Hepatocyte (in vitro differentiated cells): ENCODE data around the gene FECH. TPM values are rescaled to one million over a fixed set of nuclear protein-coding genes. Genes with fewer than 3 reads are reported as not detected.

ENCODE experiments used
- DNase-seq: peaks from one replicate; pipeline ENCODE4 v3.0.0-alpha.2; 2016; ENCODE audit warnings: low spot score
- H2AFZ ChIP-seq: fragments of 200-600 bp; sonication (generic); 2 replicates; pipeline ENCODE4 v1.6.0; 2016; ENCODE audit warnings: antibody characterized with exemption, mild to moderate bottlenecking
- H3K27ac ChIP-seq: fragments of 200-600 bp; sonication (generic); 2 replicates; pipeline ENCODE4 v1.5.1; 2016; ENCODE audit warnings: mild to moderate bottlenecking
- H3K27me3 ChIP-seq: fragments of 200-600 bp; sonication (generic); 2 replicates; pipeline ENCODE4 v1.6.1; 2016
- H3K36me3 ChIP-seq: fragments of 200-600 bp; sonication (generic); replicated peaks from 2 replicates; pipeline ENCODE4 v1.5.1; 2016; ENCODE audit warnings: low read depth; ENCODE audit not compliant: insufficient read depth
- H3K4me1 ChIP-seq: fragments of 200-600 bp; sonication (generic); 2 replicates; pipeline ENCODE4 v1.5.1; 2016; ENCODE audit warnings: mild to moderate bottlenecking, moderate library complexity; ENCODE audit not compliant: insufficient read depth
- H3K4me2 ChIP-seq: fragments of 200-600 bp; sonication (generic); 2 replicates; pipeline ENCODE4 v1.6.0; 2016
- H3K4me3 ChIP-seq: fragments of 200-600 bp; sonication (generic); 2 replicates; pipeline ENCODE4 v1.5.1; 2016; ENCODE audit warnings: mild to moderate bottlenecking
- H3K79me2 ChIP-seq: fragments of 200-600 bp; sonication (generic); 2 replicates; pipeline ENCODE4 v1.6.0; 2017; ENCODE audit warnings: mild to moderate bottlenecking
- H3K9me2 ChIP-seq: fragments of 200-600 bp; sonication (generic); replicated peaks from 2 replicates; pipeline ENCODE4 v1.6.0; 2017; ENCODE audit warnings: mild to moderate bottlenecking; ENCODE audit not compliant: insufficient read depth
- H3K9me3 ChIP-seq: fragments of 200-600 bp; sonication (generic); 2 replicates; pipeline ENCODE4 v1.5.1; 2016; ENCODE audit warnings: low read depth, mild to moderate bottlenecking
- H4K20me1 ChIP-seq: fragments of 200-600 bp; sonication (generic); 2 replicates; pipeline ENCODE4 v1.6.0; 2016; ENCODE audit warnings: mild to moderate bottlenecking; ENCODE audit not compliant: insufficient read depth, poor library complexity, severe bottlenecking
- EZH2 ChIP-seq: fragments of 200-600 bp; sonication (generic); IDR thresholded peaks from 2 replicates; pipeline ENCODE4 v1.6.1; 2016; ENCODE audit warnings: antibody characterized with exemption, mild to moderate bottlenecking, borderline replicate concordance
- EZH2phosphoT487 ChIP-seq: fragments of 200-600 bp; sonication (generic); IDR thresholded peaks from one replicate; pipeline ENCODE4 v1.6.1; 2018; ENCODE audit warnings: antibody characterized with exemption, mild to moderate bottlenecking, low read depth, moderate library complexity; ENCODE audit not compliant: unreplicated experiment, severe bottlenecking
- WGBS: methylation state at CpG from one replicate; pipeline ENCODE4 v1.1.6; 2016; ENCODE audit warnings: low lambda C conversion rate; ENCODE audit errors: missing lambda C conversion rate; 5-methylcytosine and 5-hydroxymethylcytosine counted together
- polyA plus RNA-seq: library from polyadenylated mRNA; unstranded; fragments of >200 nt; fragmentation: Nextera tagmentation; extraction: Ambion mirVana; gene quantifications from 2 replicates; pipeline ENCODE4 v1.2.1, GENCODE V29; 2016
- total RNA-seq: library from RNA; depleted of rRNA; stranded (reverse); fragments of >200 nt; gene quantifications from 2 replicates; pipeline ENCODE4 v1.2.3, GENCODE V29; 2014
- TF ChIP-seq, protein P1 (sequence below): fragments of 200-600 bp; sonication (generic); IDR thresholded peaks from 2 replicates; pipeline ENCODE4 v1.5.1; 2016; ENCODE audit warnings: antibody characterized with exemption, mild to moderate bottlenecking; ENCODE audit not compliant: poor library complexity

Gene FECH
- total and polyA plus RNA-seq, 2 experiments from 2014 or later = 14.5 to 19.3 TPM

DNA sequence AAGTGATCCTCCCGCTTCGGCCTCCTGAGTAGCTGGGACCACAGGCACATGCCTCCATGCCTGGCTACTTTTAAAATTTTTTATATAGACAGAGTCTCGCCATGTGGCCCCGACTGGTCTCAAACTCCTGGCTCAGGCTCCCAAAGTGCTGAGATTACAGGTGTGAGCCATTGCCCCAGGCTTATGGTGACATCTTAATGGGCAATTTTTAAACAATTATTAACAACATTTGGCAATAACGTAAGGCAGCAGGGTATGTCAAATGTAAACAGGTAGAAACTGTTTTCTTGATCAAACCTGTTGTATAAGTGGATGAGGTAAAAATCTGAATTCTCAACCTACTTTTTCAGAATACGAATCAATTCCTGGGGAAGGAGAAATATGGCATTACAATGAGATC lies 11.0 kb downstream of the FECH start:
- Histone ChIP-seq H3K36me3 (no peaks in the 10 kb centered on the region), H3K9me2 (no peaks in the 10 kb centered on the region), H3K79me2 (no peaks in the 10 kb centered on the region), H3K4me3 (no peak overlapping the region), H3K4me1 (no peaks in the 10 kb centered on the region), H3K4me2 (no peak overlapping the region), H3K9me3 (no peaks in the 10 kb centered on the region), H3K27ac (no peak overlapping the region), H3K27me3 (no peaks in the 10 kb centered on the region), H4K20me1 (no peaks in the 10 kb centered on the region), H2AFZ (no peak overlapping the region)
- TF ChIP-seq EZH2 = no peak
- TF ChIP-seq EZH2phosphoT487 = no peak
- TF ChIP-seq, protein P1, sequence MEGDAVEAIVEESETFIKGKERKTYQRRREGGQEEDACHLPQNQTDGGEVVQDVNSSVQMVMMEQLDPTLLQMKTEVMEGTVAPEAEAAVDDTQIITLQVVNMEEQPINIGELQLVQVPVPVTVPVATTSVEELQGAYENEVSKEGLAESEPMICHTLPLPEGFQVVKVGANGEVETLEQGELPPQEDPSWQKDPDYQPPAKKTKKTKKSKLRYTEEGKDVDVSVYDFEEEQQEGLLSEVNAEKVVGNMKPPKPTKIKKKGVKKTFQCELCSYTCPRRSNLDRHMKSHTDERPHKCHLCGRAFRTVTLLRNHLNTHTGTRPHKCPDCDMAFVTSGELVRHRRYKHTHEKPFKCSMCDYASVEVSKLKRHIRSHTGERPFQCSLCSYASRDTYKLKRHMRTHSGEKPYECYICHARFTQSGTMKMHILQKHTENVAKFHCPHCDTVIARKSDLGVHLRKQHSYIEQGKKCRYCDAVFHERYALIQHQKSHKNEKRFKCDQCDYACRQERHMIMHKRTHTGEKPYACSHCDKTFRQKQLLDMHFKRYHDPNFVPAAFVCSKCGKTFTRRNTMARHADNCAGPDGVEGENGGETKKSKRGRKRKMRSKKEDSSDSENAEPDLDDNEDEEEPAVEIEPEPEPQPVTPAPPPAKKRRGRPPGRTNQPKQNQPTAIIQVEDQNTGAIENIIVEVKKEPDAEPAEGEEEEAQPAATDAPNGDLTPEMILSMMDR = no peak
- no peak for DNase-seq
- 79% methylated on average over 6 of the region's 6 CpGs for WGBS

DNA sequence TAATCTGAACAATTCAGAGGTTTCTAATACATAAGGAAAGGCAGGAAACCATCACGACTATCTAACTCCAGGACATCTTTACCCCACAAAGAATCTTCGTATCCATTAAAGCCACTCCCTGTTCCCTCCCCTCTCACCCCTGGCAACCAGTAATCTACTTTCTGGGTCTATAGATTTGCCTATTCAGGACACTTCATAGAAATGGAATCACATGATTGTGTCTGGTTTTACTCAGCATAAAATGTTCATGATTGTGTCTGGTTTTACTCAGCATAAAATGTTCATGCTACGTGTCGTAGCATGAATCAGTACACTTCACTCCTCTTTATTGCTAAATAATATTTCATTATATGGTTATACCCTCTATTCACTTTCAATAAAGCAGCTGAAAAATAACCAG lies 11.6 kb downstream of the FECH start:
- Histone ChIP-seq H4K20me1 (no peaks in the 10 kb centered on the region), H3K79me2 (no peaks in the 10 kb centered on the region), H3K9me2 (no peaks in the 10 kb centered on the region), H3K27ac (no peak overlapping the region), H3K4me1 (no peaks in the 10 kb centered on the region), H3K36me3 (no peaks in the 10 kb centered on the region), H3K4me3 (no peak overlapping the region), H3K27me3 (no peaks in the 10 kb centered on the region), H2AFZ (no peak overlapping the region), H3K4me2 (no peak overlapping the region), H3K9me3 (no peaks in the 10 kb centered on the region)
- TF ChIP-seq, protein P1 = no peak
- TF ChIP-seq EZH2phosphoT487 (no peak), EZH2 (no peak)
- WGBS = 65% methylated on average over 4 of the region's 4 CpGs
- DNase-seq = no peak

DNA sequence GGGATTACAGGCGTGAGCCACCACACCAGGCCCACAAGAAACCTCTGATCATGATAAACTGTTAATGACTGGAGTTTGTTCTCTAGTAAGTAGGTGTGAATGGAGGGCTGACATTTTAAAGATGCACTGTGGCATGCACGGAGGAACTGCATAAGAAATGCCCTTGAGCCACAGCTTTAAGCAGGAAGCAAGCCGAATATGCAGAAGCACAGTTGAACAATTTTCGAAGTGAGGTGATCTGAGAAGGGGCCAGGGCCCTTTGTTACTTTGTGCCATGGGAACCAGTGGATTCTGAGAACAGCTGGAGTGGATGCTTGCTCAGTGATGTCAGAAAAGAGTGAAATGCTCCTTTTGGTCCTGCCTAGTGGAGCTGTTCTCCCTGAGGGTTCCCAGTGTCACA lies 16.3 kb downstream of the FECH start:
- H3K27ac ChIP-seq = no peak overlapping the region
- H4K20me1 ChIP-seq = no peaks in the 10 kb centered on the region
- H3K27me3 ChIP-seq = no peaks in the 10 kb centered on the region
- H3K9me3 ChIP-seq = no peaks in the 10 kb centered on the region
- H3K9me2 ChIP-seq = no peaks in the 10 kb centered on the region
- no peaks in the 10 kb centered on the region for H3K79me2 ChIP-seq
- no peaks in the 10 kb centered on the region for H3K4me1 ChIP-seq
- no peak for TF ChIP-seq EZH2phosphoT487
- TF ChIP-seq EZH2 = no peak
- TF ChIP-seq, protein P1 = no peak
- WGBS = 94% methylated on average over 4 of the region's 4 CpGs
- H2AFZ ChIP-seq = no peak overlapping the region
- no peak overlapping the region for H3K4me2 ChIP-seq
- no peak overlapping the region for H3K4me3 ChIP-seq
- no peaks in the 10 kb centered on the region for H3K36me3 ChIP-seq
- no peak for DNase-seq

DNA sequence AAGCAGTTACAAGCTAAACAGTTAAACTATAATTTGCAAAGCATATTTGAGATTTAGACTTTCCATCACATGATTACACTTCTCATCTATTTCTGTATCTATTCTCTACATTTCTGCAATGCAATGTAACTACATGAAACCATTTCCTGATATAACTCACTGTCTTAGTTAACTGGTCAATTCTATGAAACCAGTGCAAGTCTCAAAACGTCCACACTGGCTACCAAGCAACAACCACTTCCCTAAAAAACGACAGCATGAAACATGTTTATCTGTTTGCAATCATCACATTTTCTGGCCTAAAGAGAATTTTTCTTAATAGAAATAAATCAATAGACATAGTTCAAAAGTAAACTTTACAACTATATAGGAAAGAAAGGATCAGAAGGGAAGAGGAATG lies 17.4 kb downstream of the FECH start:
- Histone ChIP-seq H3K27me3 (no peaks in the 10 kb centered on the region), H3K79me2 (no peaks in the 10 kb centered on the region), H3K4me3 (no peak overlapping the region), H3K4me1 (no peaks in the 10 kb centered on the region), H4K20me1 (no peaks in the 10 kb centered on the region), H3K27ac (no peak overlapping the region), H3K9me3 (no peaks in the 10 kb centered on the region), H3K36me3 (no peaks in the 10 kb centered on the region), H2AFZ (no peak overlapping the region), H3K4me2 (no peak overlapping the region), H3K9me2 (no peaks in the 10 kb centered on the region)
- TF ChIP-seq, protein P1 = no peak
- TF ChIP-seq EZH2 (no peak), EZH2phosphoT487 (no peak)
- WGBS = 88% methylated on average over 2 of the region's 2 CpGs
- DNase-seq = no peak
